ENCODE data around the gene NOD2. TPM values are rescaled to one million over a fixed set of nuclear protein-coding genes. Genes with fewer than 3 reads are reported as not detected.

NOD2 gene
- polyA plus RNA-seq, 4 donors = 0.34 to 0.54 (median 0.46) TPM

- DNase-seq (ENCODE audit: low read depth in 4 of 4, low spot score in 3 of 4) = no peak
Observed at GRCh38 chr16:50688083-50688482, 5.3 kb upstream of the NOD2 start.

DNA sequence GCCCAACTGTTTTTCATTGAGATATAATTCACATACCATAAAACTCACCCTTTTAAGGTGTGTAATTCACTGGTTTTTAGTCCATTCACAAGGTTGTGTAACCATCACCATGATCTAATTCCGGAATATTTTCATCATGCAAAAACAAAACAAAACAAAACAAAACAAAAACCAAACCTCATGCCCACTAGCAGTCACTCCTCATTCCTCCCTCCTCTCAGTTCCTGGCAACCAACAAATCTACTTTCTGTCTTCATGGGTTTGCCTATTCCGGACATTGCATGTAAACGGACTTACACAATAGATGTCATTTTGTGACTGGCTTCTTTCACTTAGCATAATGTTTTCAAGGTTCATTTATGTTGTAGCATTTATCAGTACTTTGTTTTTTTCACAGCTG, 4.5 kb upstream of the NOD2 start:
- DNase-seq (ENCODE audit: low read depth in 4 of 4, low spot score in 3 of 4) = no peak

GRCh38 chr16:50690177-50690576, 3.2 kb upstream of the NOD2 start:
- no peak for DNase-seq (ENCODE audit: low read depth in 4 of 4, low spot score in 3 of 4)

- no peak for DNase-seq (ENCODE audit: low read depth in 4 of 4, low spot score in 3 of 4)
Observed at GRCh38 chr16:50692644-50692998, 785 bp upstream of the NOD2 start.

- no peak for DNase-seq (ENCODE audit: low read depth in 4 of 4, low spot score in 3 of 4)
Observed at GRCh38 chr16:50694206-50694605, 800 bp downstream of the NOD2 start.

DNA sequence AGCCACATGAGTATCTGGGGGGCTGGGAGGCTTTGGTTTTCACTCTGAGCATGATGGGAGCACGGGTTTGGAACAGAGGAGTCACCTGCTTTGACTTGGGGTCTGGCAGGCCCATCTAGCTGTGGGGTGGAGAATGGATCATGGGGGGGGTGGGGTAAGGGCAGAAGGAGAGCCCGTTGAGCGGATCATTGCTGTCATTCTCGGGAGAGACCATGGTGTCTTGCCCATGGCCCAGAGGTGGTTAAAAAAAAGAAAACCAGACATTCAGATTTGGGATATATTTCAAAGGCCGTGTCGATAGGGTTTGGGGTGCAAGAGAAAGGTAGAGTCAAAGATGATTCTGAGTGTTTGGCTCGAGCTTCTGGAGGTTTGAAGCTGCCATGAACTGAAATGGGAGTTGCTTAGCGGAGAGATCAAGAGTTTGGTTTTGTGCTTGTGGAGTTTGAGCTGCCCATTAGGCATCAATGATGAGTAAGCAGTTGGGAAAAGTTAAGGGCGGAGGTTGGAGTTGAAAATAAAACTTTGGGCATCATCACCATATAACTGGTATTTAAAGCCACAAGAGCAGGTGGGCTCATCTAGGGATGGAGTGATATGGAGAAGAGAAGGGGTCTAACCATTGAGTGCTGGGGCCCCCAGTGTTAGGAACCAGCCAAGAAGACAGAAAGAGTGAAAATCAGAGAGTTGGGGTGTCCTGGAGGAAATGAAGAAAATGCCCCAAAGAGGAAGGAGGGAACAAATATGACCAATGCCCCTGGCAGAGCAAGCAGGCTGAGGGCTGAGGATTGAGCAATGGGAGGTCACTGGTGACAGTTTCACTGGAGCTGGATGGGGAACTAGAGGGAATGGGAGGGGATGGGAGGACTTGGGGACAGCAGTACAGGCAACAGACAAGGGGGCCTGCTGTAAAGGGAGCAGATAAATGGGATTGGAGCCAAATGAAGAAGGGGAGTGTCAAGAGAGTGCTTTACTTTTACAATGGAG, 1.9 kb downstream of the NOD2 start:
- no peak for DNase-seq (ENCODE audit: low read depth in 4 of 4, low spot score in 3 of 4)

GRCh38 chr16:50696126-50696525, 2.7 kb downstream of the NOD2 start:
- DNase-seq (ENCODE audit: low read depth in 4 of 4, low spot score in 3 of 4) = no peak

- DNase-seq (ENCODE audit: low read depth in 4 of 4, low spot score in 3 of 4) = no peak
Observed at GRCh38 chr16:50696575-50697420, 3.4 kb downstream of the NOD2 start.

- DNase-seq (ENCODE audit: low read depth in 4 of 4, low spot score in 3 of 4) = no peak
Observed at GRCh38 chr16:50697421-50697715, 4.0 kb downstream of the NOD2 start.

- no peak for DNase-seq (ENCODE audit: low read depth in 4 of 4, low spot score in 3 of 4)
Observed at GRCh38 chr16:50697881-50698767, 4.7 kb downstream of the NOD2 start.

DNA sequence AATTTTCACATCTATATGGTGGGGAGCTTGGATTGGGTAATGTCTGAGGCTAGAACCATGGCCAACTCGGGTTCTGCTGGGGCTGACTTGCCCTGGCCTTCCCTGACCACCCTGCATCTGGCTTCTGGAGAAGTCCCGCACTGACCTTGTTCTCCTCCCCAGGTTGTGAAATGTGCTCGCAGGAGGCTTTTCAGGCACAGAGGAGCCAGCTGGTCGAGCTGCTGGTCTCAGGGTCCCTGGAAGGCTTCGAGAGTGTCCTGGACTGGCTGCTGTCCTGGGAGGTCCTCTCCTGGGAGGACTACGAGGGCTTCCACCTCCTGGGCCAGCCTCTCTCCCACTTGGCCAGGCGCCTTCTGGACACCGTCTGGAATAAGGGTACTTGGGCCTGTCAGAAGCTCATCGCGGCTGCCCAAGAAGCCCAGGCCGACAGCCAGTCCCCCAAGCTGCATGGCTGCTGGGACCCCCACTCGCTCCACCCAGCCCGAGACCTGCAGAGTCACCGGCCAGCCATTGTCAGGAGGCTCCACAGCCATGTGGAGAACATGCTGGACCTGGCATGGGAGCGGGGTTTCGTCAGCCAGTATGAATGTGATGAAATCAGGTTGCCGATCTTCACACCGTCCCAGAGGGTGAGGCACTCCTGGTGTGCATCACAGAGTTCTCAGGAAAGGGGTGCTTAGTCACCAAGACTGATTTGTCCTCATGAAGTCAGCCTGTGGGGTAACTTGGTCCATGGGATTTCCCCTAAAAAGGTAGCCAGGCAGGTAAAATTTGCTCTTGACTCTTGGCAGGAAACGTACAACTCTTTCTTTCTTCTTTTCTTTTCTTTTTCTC, 6.1 kb downstream of the NOD2 start:
- DNase-seq (ENCODE audit: low read depth in 4 of 4, low spot score in 3 of 4) = no peak

- no peak for DNase-seq (ENCODE audit: low read depth in 4 of 4, low spot score in 3 of 4)
Observed at GRCh38 chr16:50702725-50703124, 9.3 kb downstream of the NOD2 start.

DNA sequence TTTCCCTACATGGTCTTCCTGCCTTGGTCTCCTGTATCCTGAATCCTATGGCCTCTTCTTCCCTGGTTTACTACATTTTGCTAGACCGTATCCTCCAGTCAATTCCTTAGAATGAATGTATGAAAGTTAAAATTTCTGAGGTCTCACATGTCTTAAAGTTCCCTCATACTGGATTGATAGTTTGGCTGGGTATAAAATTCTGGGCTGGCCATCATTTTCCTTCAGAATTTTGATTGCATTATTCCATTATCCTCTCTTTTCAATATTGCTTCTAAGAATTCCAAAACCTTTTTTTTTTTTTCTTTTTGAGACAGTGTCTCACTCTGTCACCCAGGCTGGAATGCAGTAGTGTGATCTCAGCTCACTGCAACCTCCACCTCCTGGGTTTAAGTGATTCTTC, 10.8 kb downstream of the NOD2 start:
- no peak for DNase-seq (ENCODE audit: low read depth in 4 of 4, low spot score in 3 of 4)

DNA sequence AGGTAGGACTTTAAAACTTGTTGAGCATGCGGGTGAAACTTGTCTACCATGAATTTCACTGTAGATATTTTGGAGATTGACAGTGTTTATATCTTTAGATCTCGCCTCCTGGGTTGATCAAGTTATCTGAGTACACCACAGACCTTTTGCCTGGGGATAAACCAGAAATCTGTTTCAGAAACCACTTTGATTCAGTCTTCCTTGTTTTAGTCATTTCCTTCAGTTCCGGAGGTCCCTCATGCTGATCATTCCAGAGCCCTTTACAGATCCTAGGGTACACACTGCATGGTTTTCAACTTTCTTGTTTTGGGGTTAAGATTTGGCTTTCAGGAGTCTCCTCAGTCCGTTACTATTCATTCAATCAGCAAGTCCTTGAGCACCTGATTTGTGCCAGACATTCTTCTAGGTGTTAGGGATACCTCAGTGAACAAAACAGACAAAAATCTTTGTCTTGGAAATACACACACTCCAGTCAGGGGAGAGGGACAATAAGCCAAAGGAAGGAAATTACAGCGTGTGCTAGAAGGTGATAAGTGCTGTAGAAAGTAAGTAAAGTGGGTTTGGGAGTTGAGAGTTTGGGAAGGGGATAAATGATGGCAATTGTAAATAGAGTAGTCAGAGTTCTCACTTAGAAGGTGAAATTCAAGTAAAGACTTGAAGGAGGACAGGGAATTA, 12.2 kb downstream of the NOD2 start:
- DNase-seq (ENCODE audit: low read depth in 4 of 4, low spot score in 3 of 4) = no peak

DNA sequence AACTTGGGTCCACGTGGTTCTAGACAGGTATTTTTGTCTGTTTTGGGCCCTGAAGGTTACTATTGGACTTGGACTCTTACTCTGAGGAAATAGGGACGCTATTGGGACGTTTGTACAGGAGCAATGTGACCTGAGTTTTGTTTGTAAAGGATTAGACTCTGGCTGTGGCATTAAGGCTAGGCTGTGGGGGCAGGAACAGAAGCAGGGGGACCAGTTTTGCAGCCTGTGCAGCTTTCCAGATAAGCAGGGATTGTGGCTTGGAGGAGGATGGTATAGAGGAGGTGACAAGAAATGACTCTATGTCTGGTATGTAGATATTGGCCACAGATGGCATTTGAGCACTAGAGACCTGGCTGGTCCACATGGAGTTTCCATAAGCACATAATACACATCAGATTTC, 12.8 kb downstream of the NOD2 start:
- DNase-seq (ENCODE audit: low read depth in 4 of 4, low spot score in 3 of 4) = no peak

- no peak for DNase-seq (ENCODE audit: low read depth in 4 of 4, low spot score in 3 of 4)
Observed at GRCh38 chr16:50708373-50709060, 15.1 kb downstream of the NOD2 start.

DNA sequence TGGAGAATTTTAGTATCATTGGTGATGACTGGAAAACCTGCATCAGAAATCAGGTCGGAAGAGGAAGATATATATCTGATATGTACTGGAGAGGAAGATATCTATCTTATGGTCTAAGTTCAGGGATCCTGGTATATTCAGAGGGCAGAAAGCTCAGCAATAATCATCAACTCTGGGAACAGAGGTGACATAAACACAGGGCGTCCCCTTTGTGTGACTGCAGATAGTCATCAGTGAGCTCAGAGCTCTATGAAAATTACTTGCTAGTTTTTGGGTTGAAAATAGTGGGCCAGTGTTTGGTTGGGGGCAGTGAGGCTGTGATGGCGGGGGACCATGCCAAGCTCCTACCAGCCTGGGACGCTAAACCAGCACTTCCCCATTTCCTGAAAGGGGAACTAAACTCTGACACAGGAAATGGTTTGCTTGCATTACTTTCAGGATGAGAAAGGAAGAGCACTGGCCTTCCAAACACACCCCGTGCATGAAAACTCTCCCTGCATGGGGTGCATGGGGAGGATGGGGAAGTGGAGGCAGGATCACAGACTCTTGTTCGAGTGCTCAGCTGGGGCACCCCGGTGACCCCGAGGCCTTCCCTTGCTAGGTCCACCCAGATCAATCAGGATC, 15.8 kb downstream of the NOD2 start:
- no peak for DNase-seq (ENCODE audit: low read depth in 4 of 4, low spot score in 3 of 4)

DNA sequence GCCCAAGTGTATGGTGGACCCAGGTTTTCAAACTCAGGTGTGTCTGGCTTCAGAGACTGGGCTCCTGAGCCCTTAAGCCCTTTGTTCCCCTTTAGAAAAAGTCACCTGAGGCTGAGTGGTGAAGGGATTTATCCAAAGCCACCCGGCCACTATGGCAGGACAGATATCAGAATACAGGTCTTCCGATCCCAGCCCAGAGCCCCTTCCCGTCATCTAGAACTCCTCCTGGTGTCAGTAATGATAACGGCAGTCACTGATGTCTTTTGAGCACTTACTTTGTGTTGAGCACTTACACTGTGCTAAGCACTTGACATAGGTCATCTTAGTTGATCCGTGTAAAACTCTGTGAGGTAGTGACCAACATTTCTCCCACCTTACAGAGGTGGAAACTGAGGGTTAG, 16.6 kb downstream of the NOD2 start:
- DNase-seq (ENCODE audit: low read depth in 4 of 4, low spot score in 3 of 4) = no peak

Measured in left renal pelvis (tissue), 4 donors.